ENCODE results near the gene EHBP1.

GRCh38 chr2:63003351-63003750 is 297.8 kb downstream of the EHBP1 start:
- TF ChIP-seq JUNB (IDR thresholded peaks at IDR 0.05; ENCODE audit: unreplicated experiment) (no peak), EZH2phosphoT487 (IDR thresholded peaks at IDR 0.05; ENCODE audit: unreplicated experiment) (no peak), CTCF (conservative IDR thresholded peaks at IDR 0.05; ENCODE audit: low read depth in 2 of 2) (no peak), CREB1 (CRISPR knock-in tag; IDR thresholded peaks at IDR 0.05; ENCODE audit: low read depth) (no peak), REST (IDR thresholded peaks at IDR 0.05; ENCODE audit: unreplicated experiment) (no peak), EZH2 (IDR thresholded peaks at IDR 0.05; ENCODE audit: low read depth, unreplicated experiment) (no peak), ZNF331 (CRISPR knock-in tag; IDR thresholded peaks at IDR 0.05; ENCODE audit: low read depth) (no peak), POLR2AphosphoS5 (IDR thresholded peaks at IDR 0.05; ENCODE audit: low read depth) (no peak), ZNF114 (CRISPR knock-in tag; IDR thresholded peaks at IDR 0.05) (no peak), ETS1 (IDR thresholded peaks at IDR 0.05) (no peak), NANOG (IDR thresholded peaks at IDR 0.05; ENCODE audit: borderline replicate concordance) (no peak)

Measured in GM23338 (cell line).